Loucy (cell line): ENCODE data around the gene NOLC1.

Experiments
- H2AFZ ChIP-seq: fragments of 200-600 bp; sonication (generic); 2 replicates; pipeline ENCODE4 v1.6.0; 2016; ENCODE audit warnings: antibody characterized with exemption, mild to moderate bottlenecking, low read length, moderate library complexity
- H3F3A ChIP-seq: fragments of 200-600 bp; 2 replicates; pipeline ENCODE4 v1.6.0; 2016; ENCODE audit warnings: antibody characterized with exemption, low read depth, mild to moderate bottlenecking
- H3K27me3 ChIP-seq: fragments of 200-600 bp; sonication (generic); 2 replicates; pipeline ENCODE4 v1.6.1; 2014; ENCODE audit warnings: low read length, mild to moderate bottlenecking; ENCODE audit not compliant: insufficient read depth, poor library complexity, severe bottlenecking
- H3K36me3 ChIP-seq: fragments of 200-600 bp; sonication (generic); 2 replicates; pipeline ENCODE4 v1.6.1; 2016; ENCODE audit warnings: low read length; ENCODE audit not compliant: insufficient read depth
- H3K4me1 ChIP-seq: fragments of 200-600 bp; sonication (generic); 2 replicates; pipeline ENCODE4 v1.5.1; 2014; ENCODE audit warnings: low read length, mild to moderate bottlenecking; ENCODE audit not compliant: insufficient read depth, poor library complexity, severe bottlenecking
- H3K4me2 ChIP-seq: fragments of 200-600 bp; sonication (generic); 2 replicates; pipeline ENCODE4 v1.6.0; 2014; ENCODE audit warnings: antibody characterized with exemption, low read length, low read depth, mild to moderate bottlenecking; ENCODE audit not compliant: poor library complexity, severe bottlenecking
- H3K4me3 ChIP-seq: fragments of 200-600 bp; sonication (generic); 2 replicates; pipeline ENCODE4 v1.5.1; 2014; ENCODE audit warnings: low read length, mild to moderate bottlenecking, mixed read lengths; ENCODE audit not compliant: poor library complexity, severe bottlenecking
- H3K79me2 ChIP-seq: fragments of 200-600 bp; sonication (generic); 2 replicates; pipeline ENCODE4 v1.6.1; 2014; ENCODE audit warnings: low read length; ENCODE audit not compliant: insufficient read depth
- H3K9ac ChIP-seq: fragments of 200-600 bp; sonication (generic); 2 replicates; pipeline ENCODE4 v1.6.0; 2014; ENCODE audit warnings: mild to moderate bottlenecking, low read depth, low read length, moderate library complexity; ENCODE audit not compliant: poor library complexity, severe bottlenecking
- H3K9me2 ChIP-seq: fragments of 200-600 bp; sonication (generic); replicated peaks from 2 replicates; pipeline ENCODE4 v1.6.1; 2016; ENCODE audit warnings: low read depth, low read length, mixed read lengths
- H3K9me3 ChIP-seq: fragments of 200-600 bp; sonication (generic); 2 replicates; pipeline ENCODE4 v1.6.1; 2014; ENCODE audit warnings: mild to moderate bottlenecking, antibody characterized with exemption, low read length, low read depth; ENCODE audit not compliant: insufficient read depth
- H4K20me1 ChIP-seq: fragments of 200-600 bp; sonication (generic); 2 replicates; pipeline ENCODE4 v1.6.0; 2014; ENCODE audit warnings: antibody characterized with exemption, low read length, mild to moderate bottlenecking; ENCODE audit not compliant: insufficient read depth, poor library complexity, severe bottlenecking
- EZH2phosphoT487 ChIP-seq: fragments of 200-600 bp; IDR thresholded peaks from 2 replicates; pipeline ENCODE4 v1.6.1; 2018; ENCODE audit warnings: antibody characterized with exemption, mild to moderate bottlenecking, moderate library complexity, borderline replicate concordance
- TF ChIP-seq, protein P1 (sequence below): fragments of 200-600 bp; sonication (generic); conservative IDR thresholded peaks from 2 replicates; pipeline ENCODE4 v1.5.1; 2014; ENCODE audit warnings: mild to moderate bottlenecking, antibody characterized with exemption, low read length

NOLC1 gene

DNA sequence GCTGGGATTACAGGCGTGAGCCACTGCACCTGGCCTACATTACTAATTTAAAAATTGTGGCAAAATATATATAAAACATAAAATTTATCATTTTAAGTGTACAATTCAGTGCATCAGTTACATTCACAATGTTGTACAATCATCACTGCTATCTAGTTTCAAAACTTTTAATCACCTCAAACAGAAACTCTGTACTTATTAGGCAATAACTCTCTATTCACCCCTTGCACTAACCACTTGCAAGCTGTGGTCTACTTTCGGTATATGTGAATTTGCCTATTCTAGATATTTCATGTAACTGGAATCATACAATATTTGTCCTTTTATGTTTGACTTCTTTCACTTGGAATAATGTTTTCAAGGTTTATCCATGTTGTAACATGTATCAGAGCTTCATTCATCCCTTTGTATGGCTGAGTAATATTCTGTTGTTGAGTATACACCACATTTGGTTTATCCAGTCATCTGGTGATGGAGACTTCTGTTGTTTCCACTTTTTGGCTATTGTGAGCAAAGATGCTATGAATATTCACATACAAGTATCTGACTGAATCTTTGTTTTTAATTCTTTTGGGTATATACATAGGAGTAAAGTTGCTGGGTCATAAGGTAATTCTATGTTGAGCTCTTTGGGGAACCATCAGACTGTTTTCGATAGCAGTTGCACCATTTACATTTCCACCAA, 59.6 kb downstream of the NOLC1 start:
- Histone ChIP-seq H2AFZ (no peak overlapping the region), H3K36me3 (no peaks in the 10 kb centered on the region), H3K27me3 (no peaks in the 10 kb centered on the region), H3K9me3 (no peaks in the 10 kb centered on the region), H4K20me1 (no peaks in the 10 kb centered on the region), H3K4me3 (no peak overlapping the region), H3K9me2 (no peaks in the 10 kb centered on the region), H3K79me2 (no peaks in the 10 kb centered on the region), H3K4me1 (no peaks in the 10 kb centered on the region), H3F3A (no peaks in the 10 kb centered on the region), H3K9ac (no peak overlapping the region), H3K4me2 (no peak overlapping the region)
- TF ChIP-seq, protein P1, sequence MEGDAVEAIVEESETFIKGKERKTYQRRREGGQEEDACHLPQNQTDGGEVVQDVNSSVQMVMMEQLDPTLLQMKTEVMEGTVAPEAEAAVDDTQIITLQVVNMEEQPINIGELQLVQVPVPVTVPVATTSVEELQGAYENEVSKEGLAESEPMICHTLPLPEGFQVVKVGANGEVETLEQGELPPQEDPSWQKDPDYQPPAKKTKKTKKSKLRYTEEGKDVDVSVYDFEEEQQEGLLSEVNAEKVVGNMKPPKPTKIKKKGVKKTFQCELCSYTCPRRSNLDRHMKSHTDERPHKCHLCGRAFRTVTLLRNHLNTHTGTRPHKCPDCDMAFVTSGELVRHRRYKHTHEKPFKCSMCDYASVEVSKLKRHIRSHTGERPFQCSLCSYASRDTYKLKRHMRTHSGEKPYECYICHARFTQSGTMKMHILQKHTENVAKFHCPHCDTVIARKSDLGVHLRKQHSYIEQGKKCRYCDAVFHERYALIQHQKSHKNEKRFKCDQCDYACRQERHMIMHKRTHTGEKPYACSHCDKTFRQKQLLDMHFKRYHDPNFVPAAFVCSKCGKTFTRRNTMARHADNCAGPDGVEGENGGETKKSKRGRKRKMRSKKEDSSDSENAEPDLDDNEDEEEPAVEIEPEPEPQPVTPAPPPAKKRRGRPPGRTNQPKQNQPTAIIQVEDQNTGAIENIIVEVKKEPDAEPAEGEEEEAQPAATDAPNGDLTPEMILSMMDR: no peak
- no peak for TF ChIP-seq EZH2phosphoT487
